ENCODE measurements around the gene KCNG3.

KCNG3 gene

DNA sequence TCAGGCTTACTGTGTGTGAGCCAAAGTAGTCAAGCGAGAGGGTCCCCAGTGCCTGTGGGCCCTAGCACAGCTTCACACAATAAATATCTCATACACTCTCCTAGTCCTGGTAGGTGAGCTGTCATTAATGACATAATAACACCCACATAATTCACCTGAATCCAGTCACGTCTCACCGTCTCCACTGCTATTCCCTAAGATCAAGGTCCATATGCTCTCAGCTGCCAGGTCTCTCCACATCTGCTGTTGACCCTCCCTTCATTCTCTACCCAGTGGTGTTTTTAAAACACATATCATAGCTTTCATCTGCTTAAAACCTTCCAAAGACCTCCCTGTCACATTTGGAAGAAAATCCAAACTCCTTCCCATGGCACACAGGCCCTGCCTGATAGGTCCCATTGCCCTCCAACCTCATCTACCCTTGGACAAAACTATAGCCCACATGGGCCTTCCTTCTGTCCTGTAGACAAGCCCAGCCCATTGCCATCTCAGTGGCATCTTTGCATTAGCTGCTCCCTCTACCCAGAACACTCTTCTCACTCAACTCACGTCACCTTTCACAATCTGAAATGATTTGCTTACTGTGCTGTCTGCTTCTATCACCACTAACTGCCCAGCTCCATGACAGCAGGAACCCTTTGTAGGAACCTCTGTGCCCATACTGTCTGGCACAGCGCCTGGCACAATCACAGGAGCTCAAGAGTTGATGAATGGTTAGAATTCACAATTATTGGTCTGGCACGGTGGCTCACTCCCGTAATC, 7.5 kb downstream of the KCNG3 start:
- DNase-seq (ENCODE audit: low read depth), result no peak
- TF ChIP-seq, protein P1, sequence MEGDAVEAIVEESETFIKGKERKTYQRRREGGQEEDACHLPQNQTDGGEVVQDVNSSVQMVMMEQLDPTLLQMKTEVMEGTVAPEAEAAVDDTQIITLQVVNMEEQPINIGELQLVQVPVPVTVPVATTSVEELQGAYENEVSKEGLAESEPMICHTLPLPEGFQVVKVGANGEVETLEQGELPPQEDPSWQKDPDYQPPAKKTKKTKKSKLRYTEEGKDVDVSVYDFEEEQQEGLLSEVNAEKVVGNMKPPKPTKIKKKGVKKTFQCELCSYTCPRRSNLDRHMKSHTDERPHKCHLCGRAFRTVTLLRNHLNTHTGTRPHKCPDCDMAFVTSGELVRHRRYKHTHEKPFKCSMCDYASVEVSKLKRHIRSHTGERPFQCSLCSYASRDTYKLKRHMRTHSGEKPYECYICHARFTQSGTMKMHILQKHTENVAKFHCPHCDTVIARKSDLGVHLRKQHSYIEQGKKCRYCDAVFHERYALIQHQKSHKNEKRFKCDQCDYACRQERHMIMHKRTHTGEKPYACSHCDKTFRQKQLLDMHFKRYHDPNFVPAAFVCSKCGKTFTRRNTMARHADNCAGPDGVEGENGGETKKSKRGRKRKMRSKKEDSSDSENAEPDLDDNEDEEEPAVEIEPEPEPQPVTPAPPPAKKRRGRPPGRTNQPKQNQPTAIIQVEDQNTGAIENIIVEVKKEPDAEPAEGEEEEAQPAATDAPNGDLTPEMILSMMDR (conservative IDR thresholded peaks at IDR 0.05; ENCODE audit: low read length), result no peak
- H3K4me3 ChIP-seq (ENCODE audit: low read length), result no peak overlapping the region

DNA sequence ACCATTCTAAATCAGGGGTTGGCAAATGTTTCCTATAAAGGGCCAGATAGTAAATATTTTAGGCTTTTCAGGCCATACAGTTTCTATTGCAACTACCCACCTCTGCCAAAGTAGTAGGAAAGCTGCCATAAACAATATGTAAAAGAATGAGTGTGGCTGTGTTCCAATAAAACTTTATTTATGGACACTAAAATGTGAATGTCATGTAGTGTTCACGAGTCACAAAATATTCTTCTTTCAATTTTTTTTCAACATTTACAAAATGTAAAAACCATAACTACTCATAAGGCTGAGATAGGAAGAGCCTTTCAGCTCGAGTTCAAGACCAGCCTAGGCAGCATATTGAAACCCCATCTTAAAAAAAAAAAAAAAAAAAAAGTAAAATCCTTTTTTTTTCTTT, 13.4 kb downstream of the KCNG3 start:
- TF ChIP-seq, protein P1 (conservative IDR thresholded peaks at IDR 0.05; ENCODE audit: low read length), result no peak
- H3K4me3 ChIP-seq (ENCODE audit: low read length), result no peak overlapping the region
- DNase-seq (ENCODE audit: low read depth), result no peak

DNA sequence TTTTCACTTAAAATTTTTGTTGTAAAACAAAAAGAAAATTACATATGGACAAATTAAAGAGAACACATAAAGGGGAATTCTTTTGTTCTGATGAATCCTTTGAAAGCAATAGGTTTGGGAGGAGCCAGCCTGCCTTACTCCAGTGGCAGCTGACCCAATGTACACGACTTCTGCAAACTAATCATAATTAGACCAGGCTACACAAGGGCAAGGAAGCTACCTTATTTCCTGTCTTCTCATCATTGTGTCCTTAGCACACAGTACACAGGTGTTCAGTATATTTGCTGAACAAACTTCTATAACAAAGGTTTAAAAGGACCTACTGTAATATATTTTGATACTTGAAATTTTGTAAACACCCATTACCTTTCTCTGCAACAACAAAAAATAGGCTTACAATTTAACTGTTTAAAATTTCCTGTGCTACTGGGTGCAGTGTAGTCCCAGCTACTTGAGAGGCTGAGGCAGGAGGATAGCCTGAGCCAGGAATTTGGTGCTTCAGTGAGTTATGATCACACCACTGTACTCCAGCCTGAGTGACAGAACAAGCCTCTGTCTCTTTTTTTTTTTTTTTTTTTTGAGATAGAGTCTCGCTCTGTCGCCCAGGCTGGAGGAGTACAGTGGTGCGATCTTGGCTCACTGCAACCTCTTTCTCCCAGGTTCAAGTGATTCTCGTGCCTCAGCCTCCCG, 18.9 kb downstream of the KCNG3 start:
- DNase-seq (ENCODE audit: low read depth), result no peak
- no peak overlapping the region for H3K4me3 ChIP-seq (ENCODE audit: low read length)
- TF ChIP-seq, protein P1 (conservative IDR thresholded peaks at IDR 0.05; ENCODE audit: low read length), result no peak

DNA sequence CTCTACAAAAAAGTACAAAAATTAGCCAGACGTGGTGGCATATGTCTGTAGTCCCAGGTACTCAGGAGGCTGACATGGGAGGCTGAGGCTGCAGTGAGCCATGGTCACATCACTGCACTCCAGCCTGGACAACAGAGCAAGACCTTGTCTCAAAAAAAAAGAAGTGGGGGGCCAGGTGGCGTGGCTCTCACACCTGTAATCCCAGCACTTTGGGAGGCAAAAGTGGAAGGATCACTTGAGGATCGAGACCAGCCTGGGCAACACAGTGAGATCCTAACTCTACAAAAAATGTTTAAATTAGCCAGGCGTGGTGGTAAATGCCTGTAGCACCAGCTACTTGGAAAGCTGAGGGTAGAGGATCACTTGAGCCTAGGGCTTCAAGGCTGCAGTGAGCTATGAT, 23.1 kb downstream of the KCNG3 start:
- DNase-seq (ENCODE audit: low read depth), result no peak
- TF ChIP-seq, protein P1 (conservative IDR thresholded peaks at IDR 0.05; ENCODE audit: low read length), result no peak
- H3K4me3 ChIP-seq (ENCODE audit: low read length), result no peak overlapping the region

DNA sequence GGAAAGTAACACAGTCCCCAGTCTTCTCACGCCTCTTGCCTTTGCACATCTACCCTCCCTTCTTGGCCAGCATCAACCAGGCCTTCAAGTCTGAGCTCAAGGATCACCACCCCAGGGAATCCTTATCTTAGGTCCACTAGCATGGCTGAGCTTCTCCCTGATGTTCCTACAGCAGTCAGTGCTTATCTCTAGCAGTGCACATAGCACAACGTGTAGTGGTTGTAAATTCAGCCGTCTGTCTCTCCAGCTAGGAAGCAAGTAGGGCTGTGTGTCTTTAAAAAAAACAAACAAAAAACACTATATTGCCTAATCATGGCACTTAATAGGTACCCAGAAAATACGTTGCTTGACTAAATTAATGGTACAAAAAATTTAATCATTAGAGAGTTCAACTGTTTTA, 29.2 kb downstream of the KCNG3 start:
- DNase-seq (ENCODE audit: low read depth), result no peak
- no peak overlapping the region for H3K4me3 ChIP-seq (ENCODE audit: low read length)
- TF ChIP-seq, protein P1 (conservative IDR thresholded peaks at IDR 0.05; ENCODE audit: low read length), result no peak

DNA sequence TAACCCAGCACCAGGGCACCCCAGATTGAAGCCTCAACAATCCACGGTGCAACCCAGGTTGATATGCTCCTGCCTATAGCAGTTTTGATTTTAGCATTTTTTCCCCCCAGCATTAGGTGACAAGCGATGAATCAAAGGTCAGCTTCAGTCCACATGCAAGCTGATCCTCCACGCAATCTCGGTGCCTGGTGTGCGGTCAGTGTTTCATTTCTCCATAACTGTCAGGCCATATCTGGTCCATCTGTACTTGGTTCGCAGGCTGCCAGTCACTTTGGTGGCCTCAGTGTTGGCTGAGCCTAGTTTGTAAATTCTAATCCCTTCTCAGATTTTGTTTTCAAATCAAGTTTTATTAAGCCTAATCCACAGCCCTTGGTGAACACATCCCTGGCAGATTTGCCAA, 30.2 kb downstream of the KCNG3 start:
- DNase-seq (ENCODE audit: low read depth), result no peak
- TF ChIP-seq, protein P1 (conservative IDR thresholded peaks at IDR 0.05; ENCODE audit: low read length), result no peak
- H3K4me3 ChIP-seq (ENCODE audit: low read length), result no peak overlapping the region

DNA sequence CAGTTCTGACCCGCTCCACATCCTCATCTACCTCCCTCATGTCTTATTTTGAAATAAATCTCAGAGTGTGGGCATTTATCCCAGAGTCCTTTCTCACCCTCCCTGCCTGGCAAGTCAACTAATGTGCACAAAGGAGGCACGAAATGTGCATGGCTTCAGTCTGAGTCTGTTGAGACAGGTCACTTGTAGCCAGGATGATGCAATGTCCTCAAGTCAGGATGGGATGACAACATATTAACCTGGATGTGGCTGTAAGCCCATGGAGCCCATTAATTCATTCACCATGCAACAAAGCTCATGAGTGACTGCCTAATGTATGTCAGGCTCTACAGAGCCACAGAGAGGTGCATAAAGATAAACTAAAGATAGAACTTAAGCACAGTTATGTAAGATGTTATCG, 34.5 kb downstream of the KCNG3 start:
- no peak overlapping the region for H3K4me3 ChIP-seq (ENCODE audit: low read length)
- no peak for DNase-seq (ENCODE audit: low read depth)
- TF ChIP-seq, protein P1 (conservative IDR thresholded peaks at IDR 0.05; ENCODE audit: low read length), result no peak
